Left ventricle myocardium superior (tissue), 1 donor: ENCODE results near the gene CRYAB. TPM values are rescaled to one million over a fixed set of nuclear protein-coding genes. Genes with fewer than 3 reads are reported as not detected.
A peak's percentile ranks its signal among the peaks of the same experiment; 100 is the strongest.
"Not testable (repeated sequence)": the region's sequence is repeated elsewhere in the genome, so short reads cannot be mapped to it uniquely, and the experiment has no call there.

Experiments
- ATAC-seq: fragments of 200-7000 bp; cut with Tn5 transposase; one replicate; pipeline ENCODE4 v1.9.1; 2020; ENCODE audit warnings: mild to moderate bottlenecking, moderate library complexity
- DNase-seq: peaks from one replicate; pipeline ENCODE4 v3.0.0-alpha.2; 2020
- intact Hi-C: fragments of 100-400 bp; cut with micrococcal nuclease; formaldehyde crosslinking; loops from one replicate; pipeline ENCODE4 v1.11.0; 2022
- total RNA-seq: library from RNA; stranded (reverse); fragmentation: NEBNext Ultra II Directional; extraction: Animal tissue kit (Norgen Biotek cat#: 25700); gene quantifications from one replicate; pipeline ENCODE4 v1.2.1, GENCODE V29; 2021
- donor health status: DM: no; HTN: yes; CAD: no; lungs with severe emphysema.

The CRYAB gene
- total RNA-seq, 1 donor from 2014 or later: 6,681 TPM

GRCh38 chr11:111913031-111913861 lies 1.7 kb upstream of the CRYAB start:
- intact Hi-C loops: no loop called here
- ATAC-seq: peak; percentile 29
- peak; percentile 49 for DNase-seq

- intact Hi-C loops: no loop called here
- DNase-seq (peak; percentile 75), ATAC-seq (peak; percentile 29)
Measured at GRCh38 chr11:111912535-111912934, 965 bp upstream of the CRYAB start, which contains the start of gene HSPB2. Gene HSPB2, plus strand, starts transcription at chr11:111912734. Its CDS starts 96 bp downstream, at chr11:111912830.

GRCh38 chr11:111910676-111911562 lies 651 bp downstream of the CRYAB start:
- intact Hi-C loops: no loop called here
- DNase-seq: peak; percentile 58
- ATAC-seq: peak; percentile 21

- DNase-seq (no peak), ATAC-seq (no peak)
- intact Hi-C loops: no loop called here
Measured at GRCh38 chr11:111909378-111909777, 2.2 kb downstream of the CRYAB start.

GRCh38 chr11:111908639-111909305 lies 2.8 kb downstream of the CRYAB start:
- ATAC-seq (no peak), DNase-seq (no peak)
- intact Hi-C loops: no loop called here

GRCh38 chr11:111906680-111907079 lies 4.9 kb downstream of the CRYAB start:
- ATAC-seq (peak; percentile 17), DNase-seq (no peak)
- intact Hi-C loops: no loop called here

GRCh38 chr11:111905411-111905810 lies 6.2 kb downstream of the CRYAB start:
- ATAC-seq (peak; percentile 69), DNase-seq (peak; percentile 46)
- intact Hi-C loops: no loop called here

GRCh38 chr11:111886844-111887243 lies 24.7 kb downstream of the CRYAB start:
- ATAC-seq (no peak), DNase-seq (no peak)
- intact Hi-C loops: no loop called here

- DNase-seq (no peak), ATAC-seq (no peak)
- intact Hi-C loops: no loop called here
Measured at GRCh38 chr11:111886032-111886431, 25.5 kb downstream of the CRYAB start.

- intact Hi-C loops, ATAC-seq, DNase-seq: not testable (repeated sequence)
Measured at GRCh38 chr11:111885053-111885452, 26.5 kb downstream of the CRYAB start.

- DNase-seq (no peak), ATAC-seq (no peak)
- intact Hi-C loops: no loop called here
Measured at GRCh38 chr11:111882202-111882601, 29.4 kb downstream of the CRYAB start.

GRCh38 chr11:111879637-111879960 lies 32.0 kb downstream of the CRYAB start:
- ATAC-seq (peak; percentile 10), DNase-seq (no peak)
- intact Hi-C loops: loop anchor here (10.0 kb wide), 2 partner anchors 45 to 105 kb away; no protein-coding TSS in a partner anchor

GRCh38 chr11:111878849-111879636 lies 32.5 kb downstream of the CRYAB start, which contains the start of the genes CFAP68 and FDXACB1:
Gene CFAP68, plus strand, starts transcription at chr11:111879541. Its CDS starts 20 bp downstream, at chr11:111879561.
Gene FDXACB1, minus strand, starts transcription at chr11:111879165. Its CDS starts 33 bp downstream, at chr11:111879132.
- ATAC-seq: peak; percentile 94
- peak; percentile 95 for DNase-seq
- intact Hi-C loops: loop anchor here (10.0 kb wide), 2 partner anchors 46 to 106 kb away; no protein-coding TSS in a partner anchor

- intact Hi-C loops: loop anchor here (10.0 kb wide), 2 partner anchors 46 to 106 kb away; no protein-coding TSS in a partner anchor
- no peak for ATAC-seq
- DNase-seq: no peak
Measured at GRCh38 chr11:111878385-111878848, 33.2 kb downstream of the CRYAB start.

- ATAC-seq: peak; percentile 30
- intact Hi-C loops: loop anchor here (10.0 kb wide), 2 partner anchors 53 to 113 kb away; no protein-coding TSS in a partner anchor
Measured at GRCh38 chr11:111871693-111872161, 39.8 kb downstream of the CRYAB start.

GRCh38 chr11:111870886-111871692 lies 40.5 kb downstream of the CRYAB start, which contains the start of gene ALG9:
Gene ALG9, minus strand, starts transcription at chr11:111871581. Its CDS starts 99 bp downstream, at chr11:111871482.
- intact Hi-C loops: loop anchor here (10.0 kb wide), 2 partner anchors 54 to 114 kb away; no protein-coding TSS in a partner anchor
- peak; percentile 94 for ATAC-seq

More at GRCh38 chr11:111871693-111872161, 39.8 kb downstream of the CRYAB start:
- DNase-seq: no peak

GRCh38 chr11:111870522-111870885 lies 41.1 kb downstream of the CRYAB start:
- no peak for DNase-seq
- intact Hi-C loops: loop anchor here (10.0 kb wide), 2 partner anchors 54 to 114 kb away; no protein-coding TSS in a partner anchor
- ATAC-seq: no peak

More at GRCh38 chr11:111870886-111871692, 40.5 kb downstream of the CRYAB start, which contains the start of gene ALG9:
- DNase-seq: peak; percentile 88
